HG03575 (cell line): ENCODE results near the gene PCDHA11.
"Not testable (repeated sequence)": the region's sequence is repeated elsewhere in the genome, so short reads cannot be mapped to it uniquely, and the experiment has no call there.

ENCODE experiments used
- ATAC-seq: cut with Tn5 transposase; IDR thresholded peaks from one replicate; pipeline ENCODE4 v1.9.1; 2021; ENCODE audit not compliant: unreplicated experiment, insufficient number of reproducible peaks, low FRiP score; ENCODE audit errors: extremely low read depth

The PCDHA11 gene, protein sequence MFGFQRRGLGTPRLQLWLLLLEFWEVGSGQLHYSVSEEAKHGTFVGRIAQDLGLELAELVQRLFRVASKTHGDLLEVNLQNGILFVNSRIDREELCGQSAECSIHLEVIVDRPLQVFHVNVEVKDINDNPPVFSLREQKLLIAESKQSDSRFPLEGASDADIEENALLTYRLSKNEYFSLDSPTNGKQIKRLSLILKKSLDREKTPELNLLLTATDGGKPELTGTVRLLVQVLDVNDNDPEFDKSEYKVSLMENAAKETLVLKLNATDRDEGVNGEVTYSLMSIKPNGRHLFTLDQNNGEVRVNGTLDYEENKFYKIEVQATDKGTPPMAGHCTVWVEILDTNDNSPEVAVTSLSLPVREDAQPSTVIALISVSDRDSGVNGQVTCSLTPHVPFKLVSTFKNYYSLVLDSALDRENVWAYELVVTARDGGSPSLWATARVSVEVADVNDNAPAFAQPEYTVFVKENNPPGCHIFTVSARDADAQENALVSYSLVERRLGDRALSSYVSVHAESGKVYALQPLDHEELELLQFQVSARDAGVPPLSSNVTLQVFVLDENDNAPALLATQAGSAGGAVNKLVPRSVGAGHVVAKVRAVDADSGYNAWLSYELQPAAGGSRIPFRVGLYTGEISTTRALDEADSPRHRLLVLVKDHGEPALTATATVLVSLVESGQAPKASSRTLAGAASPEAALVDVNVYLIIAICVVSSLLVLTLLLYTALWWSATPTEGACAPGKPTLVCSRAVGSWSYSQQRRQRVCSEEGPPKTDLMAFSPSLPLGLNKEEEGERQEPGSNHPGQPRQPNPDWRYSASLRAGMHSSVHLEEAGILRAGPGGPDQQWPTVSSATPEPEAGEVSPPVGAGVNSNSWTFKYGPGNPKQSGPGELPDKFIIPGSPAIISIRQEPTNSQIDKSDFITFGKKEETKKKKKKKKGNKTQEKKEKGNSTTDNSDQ

DNA sequence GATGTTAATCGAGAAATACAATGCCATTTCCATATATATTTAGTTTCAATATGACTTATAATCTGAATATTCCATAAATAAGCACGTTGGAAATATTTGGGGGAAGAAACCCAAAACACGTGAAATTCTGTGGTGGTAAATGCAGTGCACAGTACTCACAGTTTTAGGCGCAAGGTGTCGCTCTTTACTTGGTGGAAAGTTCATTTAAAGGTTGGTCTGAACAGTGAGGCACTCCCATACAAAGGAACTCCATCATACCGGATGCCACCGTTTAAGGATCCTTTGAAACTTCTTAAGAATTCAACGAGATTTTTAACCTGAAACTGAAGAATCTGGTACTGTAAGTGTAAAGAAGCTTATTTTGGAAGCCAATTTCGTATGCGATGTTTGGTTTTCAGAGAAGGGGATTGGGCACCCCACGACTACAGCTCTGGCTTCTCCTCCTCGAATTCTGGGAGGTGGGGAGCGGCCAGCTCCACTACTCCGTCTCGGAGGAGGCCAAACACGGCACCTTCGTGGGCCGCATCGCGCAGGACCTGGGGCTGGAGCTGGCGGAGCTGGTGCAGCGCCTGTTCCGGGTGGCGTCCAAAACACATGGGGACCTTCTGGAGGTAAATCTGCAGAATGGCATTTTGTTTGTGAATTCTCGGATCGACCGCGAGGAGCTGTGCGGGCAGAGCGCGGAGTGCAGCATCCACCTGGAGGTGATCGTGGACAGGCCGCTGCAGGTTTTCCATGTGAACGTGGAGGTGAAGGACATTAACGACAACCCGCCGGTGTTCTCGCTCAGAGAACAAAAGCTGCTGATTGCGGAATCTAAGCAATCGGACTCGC is at the start of gene PCDHA11:
PCDHA11 (plus strand) TSS at position 237 of the 834 bp plus-strand sequence; CDS start at position 384, 147 bp downstream.
- no peak for ATAC-seq

DNA sequence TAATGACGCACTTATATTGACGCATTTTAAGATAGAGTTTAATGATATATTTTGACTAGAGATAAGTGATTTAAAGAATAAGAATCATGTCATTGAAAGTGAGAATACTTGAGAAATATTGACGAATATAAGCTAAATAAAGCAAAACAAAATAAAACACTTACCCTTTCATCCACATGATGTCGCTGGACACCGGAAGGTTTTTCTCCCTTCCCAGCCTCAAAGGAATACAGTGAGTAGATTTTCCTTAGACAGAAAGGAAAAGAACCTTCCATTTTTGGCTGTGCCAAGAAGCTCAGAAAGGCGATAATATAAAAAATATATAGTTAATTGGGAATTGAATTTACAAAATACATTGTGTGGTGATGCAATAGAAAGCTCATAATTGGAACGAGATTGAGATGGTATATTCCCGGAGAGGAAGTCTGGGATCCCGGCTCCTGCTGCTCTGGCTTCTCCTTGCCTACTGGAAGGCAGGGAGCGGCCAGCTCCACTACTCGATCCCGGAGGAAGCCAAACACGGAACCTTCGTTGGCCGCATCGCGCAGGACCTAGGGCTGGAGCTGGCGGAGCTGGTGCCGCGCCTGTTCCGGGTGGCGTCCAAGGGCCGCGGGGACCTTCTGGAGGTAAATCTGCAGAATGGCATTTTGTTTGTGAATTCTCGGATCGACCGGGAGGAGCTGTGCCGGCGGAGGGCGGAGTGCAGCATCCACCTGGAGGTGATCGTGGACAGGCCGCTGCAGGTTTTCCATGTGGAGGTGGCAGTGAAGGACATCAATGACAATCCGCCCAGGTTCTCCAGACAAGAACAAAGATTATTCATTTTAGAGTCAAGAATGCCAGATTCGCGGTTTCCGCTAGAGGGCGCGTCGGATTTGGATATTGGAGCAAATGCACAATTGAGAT is 47.1 kb upstream of the PCDHA11 start, which contains the start of gene PCDHA5:
PCDHA5 (plus strand) TSS at position 239 of the 906 bp plus-strand sequence.
- ATAC-seq, result no peak

DNA sequence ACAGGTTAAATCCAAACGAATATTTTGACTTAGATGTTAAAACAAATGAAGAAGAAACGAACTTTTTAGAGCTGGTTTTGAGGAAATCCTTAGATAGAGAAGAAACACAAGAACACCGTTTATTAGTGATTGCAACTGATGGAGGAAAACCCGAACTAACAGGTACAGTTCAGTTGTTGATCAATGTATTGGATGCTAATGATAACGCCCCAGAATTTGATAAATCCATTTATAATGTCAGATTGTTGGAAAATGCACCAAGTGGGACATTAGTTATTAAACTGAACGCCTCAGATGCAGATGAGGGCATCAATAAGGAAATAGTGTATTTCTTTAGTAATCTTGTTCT is 46.5 kb upstream of the PCDHA11 start:
- no peak for ATAC-seq

DNA sequence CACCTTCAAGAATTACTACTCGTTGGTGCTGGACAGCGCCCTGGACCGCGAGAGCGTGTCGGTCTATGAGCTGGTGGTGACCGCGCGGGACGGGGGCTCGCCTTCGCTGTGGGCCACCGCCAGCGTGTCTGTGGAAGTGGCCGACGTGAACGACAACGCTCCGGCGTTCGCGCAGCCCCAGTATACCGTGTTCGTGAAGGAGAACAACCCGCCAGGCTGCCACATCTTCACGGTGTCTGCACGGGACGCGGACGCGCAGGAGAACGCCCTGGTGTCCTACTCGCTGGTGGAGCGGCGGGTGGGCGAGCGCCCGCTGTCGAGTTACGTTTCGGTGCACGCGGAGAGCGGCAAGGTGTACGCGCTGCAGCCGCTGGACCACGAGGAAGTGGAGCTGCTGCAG is 45.8 kb upstream of the PCDHA11 start:
- not testable (repeated sequence) for ATAC-seq

DNA sequence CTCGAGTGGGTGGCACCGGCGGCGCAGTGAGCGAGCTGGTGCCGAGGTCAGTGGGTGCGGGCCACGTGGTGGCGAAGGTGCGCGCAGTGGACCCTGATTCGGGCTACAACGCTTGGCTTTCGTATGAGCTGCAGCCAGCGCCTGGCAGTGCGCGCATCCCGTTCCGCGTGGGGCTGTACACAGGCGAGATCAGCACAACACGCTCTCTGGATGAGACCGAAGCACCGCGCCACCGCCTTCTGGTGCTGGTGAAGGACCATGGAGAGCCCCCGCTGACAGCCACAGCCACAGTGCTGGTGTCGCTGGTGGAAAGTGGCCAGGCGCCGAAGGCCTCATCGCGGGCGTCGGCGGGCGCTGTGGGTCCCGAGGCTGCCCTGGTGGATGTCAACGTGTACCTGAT is 45.3 kb upstream of the PCDHA11 start:
- ATAC-seq, result no peak

DNA sequence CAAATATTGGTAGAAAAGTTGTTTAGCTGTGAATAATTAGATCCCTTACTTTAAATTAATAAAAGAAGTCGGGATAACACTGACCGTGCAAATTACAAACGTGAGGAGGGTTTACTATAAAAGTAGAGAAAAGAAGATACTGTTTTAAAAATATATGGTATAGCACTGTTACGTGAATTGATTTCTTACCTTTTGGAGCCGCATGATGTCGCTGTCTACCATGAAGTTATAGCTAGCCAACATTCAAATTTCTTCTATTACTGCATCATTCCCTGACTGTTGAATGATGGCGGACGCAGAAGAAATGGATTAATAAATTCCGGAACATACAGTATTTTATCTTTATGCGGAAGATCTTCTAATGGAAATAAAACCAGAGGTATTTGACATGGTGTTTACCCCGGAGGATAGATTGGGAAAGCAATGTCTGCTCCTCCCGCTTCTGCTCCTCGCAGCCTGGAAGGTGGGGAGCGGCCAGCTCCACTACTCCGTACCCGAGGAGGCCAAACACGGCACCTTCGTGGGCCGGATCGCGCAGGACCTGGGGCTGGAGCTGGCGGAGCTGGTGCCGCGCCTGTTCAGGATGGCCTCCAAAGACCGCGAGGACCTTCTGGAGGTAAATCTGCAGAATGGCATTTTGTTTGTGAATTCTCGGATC is 40.9 kb upstream of the PCDHA11 start, which contains the start of gene PCDHA6:
PCDHA6 (plus strand) TSS at position 257 of the 658 bp plus-strand sequence; CDS start at position 389, 132 bp downstream.
- no peak for ATAC-seq

DNA sequence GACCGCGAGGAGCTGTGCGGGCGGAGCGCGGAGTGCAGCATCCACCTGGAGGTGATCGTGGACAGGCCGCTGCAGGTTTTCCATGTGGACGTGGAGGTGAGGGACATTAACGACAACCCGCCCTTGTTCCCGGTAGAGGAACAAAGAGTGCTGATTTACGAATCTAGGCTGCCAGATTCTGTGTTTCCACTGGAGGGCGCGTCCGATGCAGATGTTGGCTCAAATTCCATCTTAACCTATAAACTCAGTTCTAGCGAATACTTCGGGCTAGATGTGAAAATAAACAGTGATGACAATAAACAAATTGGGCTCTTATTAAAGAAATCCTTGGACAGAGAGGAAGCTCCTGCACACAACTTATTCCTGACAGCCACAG is 40.4 kb upstream of the PCDHA11 start:
- ATAC-seq, result no peak

DNA sequence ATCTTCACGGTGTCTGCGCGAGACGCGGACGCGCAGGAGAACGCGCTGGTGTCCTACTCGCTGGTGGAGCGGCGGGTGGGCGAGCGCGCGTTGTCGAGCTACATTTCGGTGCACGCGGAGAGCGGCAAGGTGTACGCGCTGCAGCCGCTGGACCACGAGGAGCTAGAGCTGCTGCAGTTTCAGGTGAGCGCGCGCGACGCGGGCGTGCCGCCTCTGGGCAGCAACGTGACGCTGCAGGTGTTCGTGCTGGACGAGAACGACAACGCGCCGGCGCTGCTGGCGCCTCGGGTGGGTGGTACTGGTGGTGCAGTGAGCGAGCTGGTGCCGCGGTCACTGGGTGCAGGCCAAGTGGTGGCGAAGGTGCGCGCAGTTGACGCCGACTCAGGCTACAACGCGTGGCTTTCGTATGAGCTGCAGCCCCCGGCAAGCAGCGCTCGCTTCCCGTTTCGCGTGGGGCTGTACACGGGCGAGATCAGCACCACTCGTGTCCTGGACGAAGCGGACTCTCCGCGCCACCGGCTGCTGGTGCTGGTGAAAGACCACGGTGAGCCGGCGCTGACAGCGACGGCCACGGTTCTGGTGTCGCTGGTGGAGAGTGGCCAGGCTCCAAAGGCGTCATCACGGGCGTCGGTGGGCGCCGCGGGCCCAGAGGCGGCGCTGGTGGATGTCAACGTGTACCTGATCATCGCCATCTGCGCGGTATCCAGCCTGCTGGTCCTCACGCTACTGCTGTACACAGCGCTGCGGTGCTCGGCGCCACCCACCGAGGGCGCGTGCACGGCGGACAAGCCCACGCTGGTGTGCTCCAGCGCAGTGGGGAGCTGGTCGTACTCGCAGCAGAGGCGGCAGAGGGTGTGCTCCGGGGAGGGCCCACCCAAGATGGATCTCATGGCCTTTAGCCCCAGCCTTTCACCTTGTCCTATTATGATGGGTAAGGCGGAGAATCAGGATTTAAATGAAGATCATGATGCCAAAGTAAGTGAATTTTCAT is 39.0 kb upstream of the PCDHA11 start:
- not testable (repeated sequence) for ATAC-seq

DNA sequence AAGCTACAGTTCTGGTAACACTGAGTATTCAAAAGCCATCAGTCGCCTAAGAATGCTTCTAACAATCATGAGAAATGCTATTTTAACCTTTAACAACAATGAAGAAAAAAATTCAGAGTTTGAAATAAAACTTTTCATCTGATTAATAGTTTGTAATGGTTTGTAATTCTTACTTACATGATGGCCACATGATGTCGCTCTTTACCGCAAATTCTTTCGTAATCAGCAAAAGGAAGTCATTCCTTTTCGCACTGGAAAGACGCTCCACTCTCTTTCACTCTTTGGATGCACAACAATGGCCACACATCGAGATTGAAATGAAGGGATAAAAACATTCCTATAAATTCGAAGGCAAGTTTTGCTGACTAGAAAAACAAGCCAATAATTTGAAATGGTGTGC is 34.8 kb upstream of the PCDHA11 start, which contains the start of gene PCDHA7:
PCDHA7 (plus strand) TSS at position 277 of the 400 bp plus-strand sequence; CDS start at position 392, 115 bp downstream.
- ATAC-seq, result no peak

DNA sequence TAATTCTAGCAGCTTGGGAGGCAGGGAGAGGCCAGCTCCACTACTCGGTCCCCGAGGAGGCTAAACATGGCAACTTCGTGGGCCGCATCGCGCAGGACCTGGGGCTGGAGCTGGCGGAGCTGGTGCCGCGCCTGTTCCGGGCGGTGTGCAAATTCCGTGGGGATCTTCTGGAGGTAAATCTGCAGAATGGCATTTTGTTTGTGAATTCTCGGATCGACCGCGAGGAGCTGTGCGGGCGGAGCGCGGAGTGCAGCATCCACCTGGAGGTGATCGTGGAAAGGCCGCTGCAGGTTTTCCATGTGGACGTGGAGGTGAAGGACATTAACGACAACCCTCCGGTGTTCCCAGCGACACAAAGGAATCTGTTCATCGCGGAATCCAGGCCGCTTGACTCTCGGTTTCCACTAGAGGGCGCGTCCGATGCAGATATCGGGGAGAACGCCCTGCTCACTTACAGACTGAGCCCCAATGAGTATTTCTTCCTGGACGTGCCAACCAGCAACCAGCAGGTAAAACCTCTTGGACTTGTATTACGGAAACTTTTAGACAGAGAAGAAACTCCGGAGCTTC is 34.2 kb upstream of the PCDHA11 start:
- not testable (repeated sequence) for ATAC-seq

DNA sequence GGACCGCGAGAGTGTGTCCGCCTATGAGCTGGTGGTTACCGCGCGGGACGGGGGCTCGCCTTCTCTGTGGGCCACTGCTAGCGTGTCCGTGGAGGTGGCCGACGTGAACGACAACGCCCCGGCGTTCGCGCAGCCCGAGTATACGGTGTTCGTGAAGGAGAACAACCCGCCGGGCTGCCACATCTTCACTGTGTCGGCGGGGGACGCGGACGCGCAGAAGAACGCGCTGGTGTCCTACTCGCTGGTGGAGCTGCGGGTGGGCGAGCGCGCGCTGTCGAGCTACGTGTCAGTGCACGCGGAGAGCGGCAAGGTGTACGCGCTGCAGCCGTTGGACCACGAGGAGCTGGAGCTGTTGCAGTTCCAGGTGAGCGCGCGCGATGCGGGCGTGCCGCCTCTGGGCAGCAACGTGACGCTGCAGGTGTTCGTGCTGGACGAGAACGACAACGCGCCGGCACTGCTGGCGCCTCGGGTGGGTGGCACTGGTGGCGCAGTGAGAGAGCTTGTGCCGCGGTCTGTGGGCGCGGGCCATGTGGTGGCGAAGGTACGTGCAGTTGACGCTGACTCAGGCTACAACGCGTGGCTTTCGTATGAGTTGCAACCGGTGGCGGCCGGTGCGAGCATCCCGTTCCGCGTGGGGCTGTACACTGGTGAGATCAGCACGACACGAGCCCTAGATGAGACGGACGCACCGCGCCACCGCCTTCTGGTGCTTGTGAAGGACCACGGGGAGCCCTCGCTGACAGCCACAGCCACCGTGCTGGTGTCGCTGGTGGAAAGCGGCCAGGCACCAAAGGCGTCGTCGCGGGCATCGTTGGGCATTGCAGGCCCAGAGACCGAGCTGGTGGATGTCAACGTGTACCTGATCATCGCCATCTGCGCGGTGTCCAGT is 32.9 kb upstream of the PCDHA11 start:
- ATAC-seq, result no peak

DNA sequence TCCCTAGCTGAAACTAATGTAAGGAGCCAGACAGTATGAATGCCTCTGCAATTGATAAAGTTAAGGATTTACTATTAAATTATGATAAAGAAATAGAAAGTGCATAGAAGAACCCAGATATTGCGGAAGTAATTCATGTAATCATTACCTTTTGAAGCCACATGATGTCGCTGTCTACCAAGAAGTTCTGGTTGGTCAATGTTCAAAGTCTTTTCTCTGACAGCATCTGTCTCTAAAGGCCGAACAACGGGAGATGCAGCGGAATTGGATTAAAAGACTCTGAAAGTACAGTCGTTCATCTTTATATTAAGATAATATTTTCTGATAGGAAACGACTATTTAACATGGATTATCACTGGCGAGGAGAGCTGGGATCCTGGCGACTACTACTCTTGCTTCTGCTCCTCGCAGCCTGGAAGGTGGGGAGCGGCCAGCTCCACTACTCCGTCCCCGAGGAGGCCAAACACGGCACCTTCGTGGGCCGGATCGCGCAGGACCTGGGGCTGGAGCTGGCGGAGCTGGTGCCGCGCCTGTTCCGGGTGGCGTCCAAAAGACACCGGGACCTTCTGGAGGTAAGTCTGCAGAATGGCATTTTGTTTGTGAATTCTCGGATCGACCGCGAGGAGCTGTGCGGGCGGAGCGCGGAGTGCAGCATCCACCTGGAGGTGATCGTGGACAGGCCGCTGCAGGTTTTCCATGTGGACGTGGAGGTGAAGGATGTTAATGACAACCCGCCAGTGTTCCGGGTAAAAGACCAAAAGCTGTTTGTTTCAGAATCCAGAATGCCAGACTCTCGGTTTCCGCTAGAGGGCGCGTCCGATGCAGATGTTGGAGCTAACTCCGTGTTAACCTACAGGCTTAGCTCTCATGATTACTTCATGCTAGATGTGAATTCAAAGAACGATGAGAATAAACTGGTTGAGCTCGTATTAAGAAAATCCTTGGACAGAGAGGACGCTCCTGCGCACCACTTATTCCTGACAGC is 27.5 kb upstream of the PCDHA11 start, which contains the start of gene PCDHA8:
PCDHA8 (plus strand) TSS at position 210 of the 985 bp plus-strand sequence; CDS start at position 345, 135 bp downstream.
- no peak for ATAC-seq

DNA sequence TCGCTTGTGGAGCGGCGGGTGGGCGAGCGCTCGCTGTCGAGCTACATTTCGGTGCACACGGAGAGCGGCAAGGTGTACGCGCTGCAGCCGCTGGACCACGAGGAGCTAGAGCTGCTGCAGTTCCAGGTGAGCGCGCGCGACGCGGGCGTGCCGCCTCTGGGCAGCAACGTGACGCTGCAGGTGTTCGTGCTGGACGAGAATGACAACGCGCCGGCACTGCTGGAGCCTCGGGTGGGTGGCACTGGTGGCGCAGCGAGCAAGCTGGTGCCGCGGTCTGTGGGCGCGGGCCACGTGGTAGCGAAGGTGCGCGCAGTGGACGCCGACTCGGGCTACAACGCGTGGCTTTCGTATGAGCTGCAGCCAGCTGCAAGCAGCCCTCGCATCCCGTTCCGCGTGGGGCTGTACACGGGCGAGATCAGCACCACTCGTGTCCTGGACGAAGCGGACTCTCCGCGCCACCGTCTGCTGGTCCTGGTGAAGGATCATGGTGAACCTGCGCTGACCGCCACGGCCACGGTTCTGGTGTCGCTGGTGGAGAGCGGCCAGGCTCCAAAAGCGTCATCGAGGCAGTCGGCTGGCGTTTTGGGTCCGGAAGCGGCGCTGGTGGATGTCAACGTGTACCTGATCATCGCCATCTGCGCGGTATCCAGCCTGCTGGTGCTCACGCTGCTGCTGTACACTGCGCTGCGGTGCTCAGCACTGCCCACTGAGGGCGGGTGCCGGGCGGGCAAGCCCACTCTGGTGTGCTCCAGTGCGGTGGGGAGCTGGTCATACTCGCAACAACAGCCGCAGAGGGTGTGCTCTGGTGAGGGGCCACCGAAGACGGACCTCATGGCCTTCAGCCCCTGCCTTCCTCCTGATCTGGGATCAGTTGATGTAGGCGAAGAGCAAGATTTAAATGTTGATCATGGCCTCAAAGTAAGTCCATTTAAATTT is 25.7 kb upstream of the PCDHA11 start:
- no peak for ATAC-seq
